HG03060 (cell line): ENCODE data around the gene NMRAL1.

Experiments
- ATAC-seq: cut with Tn5 transposase; IDR thresholded peaks from one replicate; pipeline ENCODE4 v1.9.1; 2021; ENCODE audit warnings: low read depth, moderate number of reproducible peaks; ENCODE audit not compliant: unreplicated experiment

Gene NMRAL1

DNA sequence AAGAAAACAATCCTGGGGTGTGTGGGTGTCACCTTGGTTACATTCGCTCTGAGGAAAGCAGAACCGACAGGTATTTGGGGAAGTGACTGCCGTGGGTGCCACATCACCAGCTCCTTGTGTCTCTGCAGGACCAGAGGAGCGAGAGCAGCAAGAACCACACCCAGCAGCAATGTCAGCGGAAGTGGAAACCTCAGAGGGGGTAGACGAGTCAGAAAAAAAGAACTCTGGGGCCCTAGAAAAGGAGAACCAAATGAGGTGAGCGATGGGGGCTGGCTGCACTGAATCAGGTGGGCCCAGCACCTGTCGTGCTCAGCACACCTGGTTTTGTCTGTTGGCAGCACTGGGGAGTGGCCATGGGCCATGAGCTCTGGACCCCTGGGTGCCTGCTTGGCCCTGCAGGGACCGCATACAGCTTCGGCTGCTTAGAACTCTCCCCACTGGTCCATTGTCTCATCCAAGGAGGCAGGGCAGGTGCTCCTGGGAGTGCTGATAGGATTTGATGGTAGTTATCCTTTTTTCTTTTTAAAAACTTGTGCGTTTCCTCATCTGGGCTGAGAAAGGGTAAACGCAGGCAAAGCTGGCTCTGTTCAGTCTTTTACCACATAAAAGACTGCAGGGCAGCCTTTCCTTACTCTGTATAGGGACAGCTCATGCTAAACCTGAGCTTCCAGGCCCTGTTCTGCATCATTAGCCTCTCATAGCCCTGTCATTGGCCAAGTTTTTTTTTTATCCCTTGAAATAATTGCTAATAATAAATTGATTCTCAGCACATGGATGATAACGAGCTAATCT is 31.1 kb upstream of the NMRAL1 start:
- ATAC-seq, result no peak

DNA sequence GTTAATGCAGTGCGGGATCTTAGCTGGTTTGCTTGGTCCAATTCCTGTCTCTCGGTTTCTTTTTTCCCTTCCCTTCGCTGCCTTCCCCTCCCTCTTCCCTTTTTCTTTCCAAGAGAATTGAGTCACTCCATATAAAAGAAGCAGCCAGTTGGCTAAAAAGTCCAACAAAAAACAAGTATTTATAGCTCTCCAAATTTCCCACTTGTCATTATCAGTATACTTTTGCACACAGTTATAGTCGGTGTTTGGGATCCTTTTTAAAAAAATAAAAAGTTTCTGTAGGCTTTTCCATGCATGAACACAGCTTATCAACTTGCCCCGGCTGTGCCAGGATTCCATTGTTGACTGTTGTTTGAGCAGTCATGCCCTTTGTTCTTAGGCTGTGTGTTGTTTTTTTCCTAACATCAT is 26.6 kb upstream of the NMRAL1 start:
- ATAC-seq, result no peak

DNA sequence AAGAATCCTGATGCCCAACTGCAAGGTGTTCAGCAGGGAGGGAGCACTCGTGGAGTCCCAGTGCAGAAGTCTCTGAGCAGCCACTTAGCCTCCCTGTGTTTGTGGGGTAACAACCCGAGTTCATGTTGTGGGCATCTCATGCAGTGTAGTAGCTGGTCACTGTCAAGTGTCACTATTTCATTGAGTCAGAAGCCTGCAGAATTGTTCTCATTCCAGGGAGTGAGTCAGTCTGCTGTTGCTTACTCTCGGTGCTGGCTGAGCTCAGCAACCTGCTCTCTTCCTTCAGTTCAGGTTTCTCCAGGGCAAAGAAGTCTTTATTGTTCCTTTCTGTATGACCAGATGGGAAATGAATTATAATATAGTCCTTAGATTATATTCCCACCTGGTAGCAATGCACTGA is 25.8 kb upstream of the NMRAL1 start:
- no peak for ATAC-seq

DNA sequence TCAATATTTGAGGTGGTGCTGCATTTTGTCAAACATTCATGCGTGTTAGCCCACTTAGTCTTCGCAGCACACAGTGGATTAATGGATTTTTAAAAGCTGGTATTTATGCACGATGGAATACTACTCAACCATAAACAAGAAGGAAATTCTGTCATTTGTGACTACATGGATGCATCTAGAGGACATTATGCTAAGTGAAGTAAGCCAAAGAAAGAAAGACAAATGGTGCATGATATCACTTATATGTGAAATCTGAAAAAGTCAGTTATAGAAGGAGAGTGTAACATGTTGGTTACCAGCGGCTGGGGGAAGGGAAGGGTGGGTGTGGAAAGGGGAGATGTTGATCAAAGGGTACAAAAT is 24.8 kb upstream of the NMRAL1 start:
- ATAC-seq, result no peak

DNA sequence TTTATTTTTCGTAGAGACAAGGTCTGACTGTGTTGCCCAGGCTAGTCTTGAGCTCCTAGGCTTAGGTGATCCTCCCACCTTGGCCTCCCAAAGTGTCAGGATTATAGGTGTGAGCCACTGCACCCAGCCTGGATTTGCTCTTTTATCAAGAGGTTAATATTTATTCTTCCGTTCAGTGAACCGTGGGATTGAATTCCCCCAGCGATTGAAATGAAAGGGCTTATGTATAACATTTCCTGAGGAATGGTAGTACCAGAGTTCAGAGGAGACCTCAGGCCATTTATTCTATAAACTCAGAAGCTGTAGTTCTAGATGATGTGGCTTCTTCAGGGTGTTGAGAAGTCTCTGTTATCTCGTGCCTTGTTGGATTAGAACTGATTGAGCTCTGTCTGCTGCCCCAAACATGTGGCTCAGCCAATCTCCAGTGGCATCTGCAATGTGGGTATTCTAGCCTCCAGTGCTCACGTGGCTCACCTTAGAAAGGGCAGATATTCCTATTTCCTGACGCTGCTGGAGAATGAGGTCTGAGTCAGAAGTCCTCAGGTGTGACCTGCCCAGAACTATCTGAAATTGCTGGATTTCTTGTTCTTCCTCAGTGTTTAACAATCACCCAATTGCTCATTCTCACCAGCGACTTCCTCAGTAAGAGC is 24.2 kb upstream of the NMRAL1 start:
- no peak for ATAC-seq

DNA sequence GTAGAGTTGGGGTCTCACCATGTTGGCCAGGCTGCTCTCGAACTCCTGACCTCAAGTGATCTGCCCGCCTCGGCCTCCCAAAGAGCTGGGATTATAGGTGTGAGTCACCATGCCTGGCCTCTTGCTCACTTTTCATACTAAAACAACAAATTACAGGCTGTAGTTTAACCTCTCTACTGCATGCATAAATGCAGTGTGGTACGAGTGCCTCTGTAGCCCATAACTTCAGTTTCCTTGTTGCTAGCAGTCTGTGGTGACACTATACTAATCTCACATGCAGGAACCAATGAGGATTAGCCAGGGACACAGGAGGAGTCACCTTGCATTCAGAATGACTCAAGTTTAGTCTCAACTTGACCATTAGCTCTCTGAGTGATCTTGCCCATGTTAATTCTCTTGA is 21.9 kb upstream of the NMRAL1 start:
- no peak for ATAC-seq

DNA sequence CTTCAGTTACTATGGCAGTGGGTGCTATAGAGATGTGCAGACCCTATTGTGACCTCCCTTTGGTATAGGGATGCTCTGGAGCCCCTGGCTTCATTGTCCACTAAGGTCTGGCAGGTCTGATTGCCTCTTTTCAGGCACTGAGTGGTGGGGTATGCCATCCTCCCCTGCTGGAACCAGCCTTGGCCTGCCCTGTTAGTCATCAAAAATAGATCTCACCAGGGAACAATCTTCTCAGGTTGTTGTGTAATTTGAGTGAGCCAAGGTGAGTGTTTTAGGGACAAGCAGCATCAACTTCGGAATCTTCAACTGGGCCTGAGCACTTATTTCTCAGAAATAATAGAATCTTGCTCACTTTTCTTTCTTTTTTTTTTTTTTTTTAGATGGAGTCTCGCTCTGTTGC is 21.3 kb upstream of the NMRAL1 start:
- ATAC-seq, result no peak

DNA sequence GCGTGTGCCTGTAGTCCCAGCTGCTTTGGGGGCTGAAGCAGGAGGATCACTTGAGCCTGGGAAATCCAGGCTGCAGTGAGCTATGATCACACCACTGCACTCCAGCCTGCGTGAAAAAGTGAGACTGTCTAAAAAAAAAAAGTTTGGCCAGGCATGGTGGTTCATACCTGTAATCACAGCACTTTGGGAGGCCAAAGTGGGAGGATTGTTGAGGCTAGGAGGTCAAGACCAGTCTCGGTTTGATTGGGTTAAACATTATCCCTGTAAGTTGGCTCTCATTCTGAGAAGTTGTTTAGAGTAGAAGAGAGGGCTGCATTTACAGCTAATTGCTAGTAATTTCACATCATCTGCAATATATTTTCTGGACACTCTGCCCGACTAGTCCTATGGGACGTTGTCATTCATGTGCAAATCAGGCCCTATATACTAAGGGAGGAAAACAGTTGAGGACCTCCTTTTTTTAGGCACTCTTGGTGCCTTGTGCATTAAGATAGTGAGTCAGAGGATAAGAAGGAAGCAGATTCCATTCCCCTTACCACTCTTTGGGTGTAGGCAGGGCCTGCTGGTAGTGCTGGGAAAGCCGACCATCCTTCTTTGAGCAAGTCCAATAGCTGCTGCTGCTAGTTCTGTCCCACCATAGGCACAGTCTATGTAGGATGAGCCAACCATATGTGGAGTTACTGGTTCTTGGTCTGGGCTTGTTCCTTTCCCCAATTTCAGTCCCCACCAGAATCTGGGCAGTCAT is 20.5 kb upstream of the NMRAL1 start:
- no peak for ATAC-seq

DNA sequence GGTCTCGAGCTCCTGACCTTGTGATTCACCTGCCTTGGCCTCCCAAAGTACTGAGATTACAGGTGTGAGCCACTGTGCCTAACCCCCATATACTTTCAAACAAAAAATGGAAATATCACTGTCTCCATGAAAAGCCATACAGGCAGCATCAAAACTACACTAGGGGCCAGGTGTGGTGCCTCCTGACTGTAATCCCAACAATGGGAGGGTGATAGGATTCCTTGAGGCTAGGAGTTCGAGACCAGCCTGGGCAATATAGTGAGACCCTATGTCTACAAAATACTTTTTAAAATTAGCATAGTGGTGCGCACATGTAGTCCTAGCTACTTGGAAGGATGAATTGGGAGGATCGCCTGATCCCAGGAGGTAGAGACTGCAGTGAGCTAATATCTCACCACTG is 17.5 kb upstream of the NMRAL1 start:
- no peak for ATAC-seq

DNA sequence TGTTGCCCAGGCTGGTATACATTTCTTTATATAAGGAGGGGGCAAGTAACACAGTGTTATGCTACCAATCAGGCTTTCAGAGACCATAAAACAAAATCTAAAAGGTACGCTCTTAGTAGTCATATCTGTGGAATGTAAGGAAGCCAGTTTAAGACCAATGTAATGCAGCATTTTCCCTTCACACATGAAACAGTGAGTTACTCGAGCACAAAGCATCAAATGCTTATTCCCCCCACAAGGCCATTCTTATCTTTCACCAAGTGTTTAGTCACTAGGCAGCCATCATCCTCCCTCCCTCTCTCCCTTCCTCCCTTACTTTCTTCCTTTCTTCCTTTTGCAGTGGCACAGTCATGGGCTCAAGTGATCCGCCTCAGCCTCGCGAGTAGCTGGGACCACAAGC is 14.6 kb upstream of the NMRAL1 start:
- ATAC-seq, result no peak

DNA sequence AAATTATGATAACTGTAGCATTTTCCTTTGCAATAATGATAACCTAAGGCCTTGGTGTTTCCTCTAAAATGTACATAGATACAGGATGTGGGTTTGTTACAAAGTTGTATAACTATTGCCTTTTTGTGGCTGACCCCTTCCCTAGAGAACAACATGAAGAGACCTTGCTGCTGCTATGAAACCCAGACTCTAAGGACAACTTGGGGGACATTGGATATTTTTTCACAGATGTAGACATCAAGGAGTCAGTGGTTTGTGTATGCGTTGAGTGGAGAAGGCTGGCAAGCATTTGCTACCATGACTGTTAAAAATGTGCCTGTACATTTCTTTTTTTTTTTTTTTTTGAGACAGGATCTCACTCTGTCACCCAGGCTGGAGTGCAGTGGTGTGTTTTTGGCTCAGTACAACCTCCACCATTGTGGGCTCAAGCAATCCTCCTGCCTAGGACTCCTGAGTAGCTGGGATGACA is 14.1 kb upstream of the NMRAL1 start:
- no peak for ATAC-seq

DNA sequence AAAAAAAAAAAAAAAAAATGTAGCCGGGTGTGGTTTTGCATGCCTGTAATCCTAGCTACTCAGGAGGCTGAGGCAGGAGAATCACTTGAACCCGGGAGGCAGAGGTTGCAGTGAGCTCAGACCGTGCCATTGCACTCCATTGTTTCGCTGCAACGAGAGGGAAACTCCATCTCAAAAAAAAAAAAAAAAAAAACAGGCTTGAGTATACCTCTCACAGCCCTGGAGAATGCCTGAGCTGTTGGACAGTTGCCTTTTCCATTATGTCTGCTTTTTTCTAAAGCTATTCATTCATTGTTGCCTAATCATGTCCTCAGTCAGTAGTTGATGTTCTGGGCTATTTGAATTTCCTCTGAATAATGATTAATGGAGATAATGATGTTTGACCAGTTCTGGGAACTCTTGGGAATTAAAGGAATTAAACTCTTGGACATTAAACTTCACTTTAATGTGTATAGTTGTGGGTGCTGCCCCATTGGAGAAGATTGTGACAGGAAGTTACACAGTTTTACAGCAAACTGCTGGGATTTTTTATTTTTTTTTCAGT is 13.6 kb upstream of the NMRAL1 start:
- no peak for ATAC-seq

DNA sequence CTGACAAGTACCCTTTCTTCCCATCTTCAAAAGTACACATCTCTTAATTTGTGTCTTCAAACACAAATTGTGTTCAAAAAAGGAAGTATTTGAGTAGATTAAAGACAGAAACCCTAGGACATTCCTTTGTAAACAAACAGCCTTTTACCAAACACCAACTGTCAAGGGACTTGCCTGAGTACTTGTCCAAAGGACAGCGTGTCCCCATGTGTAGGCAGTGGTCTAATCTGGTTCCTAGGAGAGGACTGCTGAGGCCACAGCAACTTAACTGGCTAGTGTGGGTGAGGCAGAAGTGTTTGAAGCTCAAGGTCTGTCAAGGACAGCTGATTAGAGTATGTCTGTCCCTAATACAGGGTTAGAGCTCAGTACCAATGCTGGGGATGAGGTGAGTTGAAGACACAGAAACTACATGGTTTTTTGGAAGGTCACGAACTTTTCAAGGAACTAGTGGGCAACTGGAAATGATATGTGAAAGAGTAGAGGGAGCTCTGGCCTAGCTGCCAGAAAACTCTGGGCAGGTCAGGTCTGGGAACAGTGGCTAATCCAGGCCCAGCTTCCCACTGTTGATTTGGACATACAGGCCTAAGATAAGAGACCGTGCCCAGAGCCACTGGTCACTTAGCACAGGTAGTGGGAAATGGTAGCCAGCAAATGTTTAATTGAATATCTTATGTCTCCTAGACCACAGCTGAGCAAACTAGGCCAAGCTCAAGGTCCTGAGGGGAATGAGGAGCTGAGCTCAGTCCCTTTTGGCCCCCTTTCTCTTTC is 11.9 kb upstream of the NMRAL1 start:
- no peak for ATAC-seq

DNA sequence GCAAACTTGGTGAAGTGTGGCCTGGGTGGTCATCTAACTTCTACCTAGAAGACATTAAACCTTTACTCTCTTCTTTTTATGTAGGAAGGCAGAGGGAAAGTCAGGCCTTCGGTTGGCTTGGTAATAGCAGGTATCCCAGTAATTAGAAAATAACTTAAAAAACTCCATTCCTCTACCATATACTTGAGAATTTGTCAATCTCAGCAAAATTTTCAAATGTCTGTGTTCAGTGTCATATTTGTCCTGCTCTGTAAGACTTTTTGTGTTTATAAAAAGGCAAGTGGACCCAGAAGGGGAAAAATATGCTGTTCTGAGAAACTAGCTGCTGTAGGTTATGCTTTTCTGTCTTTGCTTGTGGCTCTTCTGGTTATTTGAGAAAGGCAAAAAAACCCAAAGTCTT is 7.5 kb upstream of the NMRAL1 start:
- no peak for ATAC-seq

DNA sequence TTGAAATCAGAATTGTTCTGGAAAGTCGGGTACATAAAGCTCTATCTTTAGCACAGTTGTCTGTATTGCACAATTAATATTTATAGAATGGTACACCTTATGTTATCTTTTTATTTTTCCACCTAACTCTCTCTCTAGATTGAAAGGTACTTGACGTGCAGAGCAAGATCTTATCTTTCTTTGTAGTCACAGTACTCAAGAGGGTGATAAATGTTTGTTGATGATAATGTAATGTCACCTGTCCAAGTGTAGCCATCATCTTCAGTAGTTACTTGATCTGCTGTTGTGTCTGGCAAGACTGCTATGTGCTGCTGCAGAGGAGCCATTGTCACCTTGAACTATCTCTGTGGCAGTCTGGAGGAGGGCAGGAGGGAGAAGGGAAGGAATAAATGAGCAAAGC is 7.1 kb upstream of the NMRAL1 start:
- no peak for ATAC-seq

DNA sequence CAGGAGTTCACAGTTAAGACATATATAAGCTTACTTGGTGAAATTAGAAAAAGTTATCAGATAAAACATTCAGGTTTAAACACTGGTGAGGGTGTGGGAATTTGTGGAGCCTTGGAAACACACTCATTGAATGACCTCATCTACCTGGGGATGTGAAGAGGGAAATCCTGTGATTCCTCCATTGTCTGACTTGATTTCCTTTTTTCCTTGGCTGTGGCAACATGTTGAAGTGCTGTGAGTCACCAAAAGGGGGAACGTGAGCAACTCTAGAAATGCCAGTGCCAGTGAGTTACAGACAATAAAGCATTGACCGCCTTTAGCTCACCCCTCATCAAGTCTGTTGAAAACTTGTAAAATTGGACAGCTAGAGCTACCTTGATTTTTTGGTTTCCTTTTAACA is 3.5 kb upstream of the NMRAL1 start:
- ATAC-seq, result no peak

DNA sequence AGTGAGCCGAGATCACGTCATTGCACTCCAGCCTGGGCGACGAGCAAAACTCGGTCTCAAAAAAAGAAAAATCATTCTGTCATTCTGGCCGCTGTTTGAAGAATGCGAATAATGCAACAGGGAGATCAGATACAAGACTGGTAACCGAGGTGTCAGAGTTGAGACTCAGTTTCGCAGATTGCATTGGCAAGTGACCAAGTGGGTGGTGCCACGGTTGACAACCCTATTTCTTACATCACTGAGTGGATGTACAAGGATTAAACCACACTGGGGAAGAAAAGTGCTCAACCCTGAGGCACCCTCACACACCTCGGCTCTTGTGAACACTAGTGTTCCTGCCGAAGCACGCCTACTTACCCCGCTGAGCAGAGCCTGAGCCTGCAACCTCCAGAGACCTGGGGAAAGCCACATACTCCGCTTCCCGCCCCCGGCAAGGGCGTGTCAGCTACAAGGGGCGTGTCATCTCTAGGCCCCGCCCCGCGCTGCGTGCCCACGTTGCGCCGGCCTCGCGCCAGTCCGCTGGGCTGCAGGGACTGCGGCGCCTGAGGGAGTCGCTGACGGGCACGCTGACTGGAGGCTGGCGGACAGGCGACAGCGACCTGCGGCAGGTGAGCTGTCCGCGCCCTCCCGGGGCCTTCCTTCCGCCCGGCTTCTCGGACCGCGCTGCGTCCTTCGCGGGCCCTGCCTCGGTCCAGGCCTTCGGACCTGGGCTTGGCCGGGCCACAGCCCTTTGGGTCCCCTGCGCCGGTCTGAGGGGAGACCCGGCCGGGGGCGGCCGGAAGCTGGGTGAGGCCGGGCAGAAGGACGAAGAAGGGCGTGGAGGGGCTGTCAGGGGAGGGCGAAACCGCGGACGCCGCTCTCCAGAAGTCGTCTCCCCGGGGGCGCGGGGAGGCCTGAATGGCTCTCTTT is 1.7 kb upstream of the NMRAL1 start, which contains the start of gene HMOX2:
TSS of gene HMOX2 (plus strand) at position 519 of the 909 bp plus-strand sequence. CDS start 29,127 bp downstream, outside the sequence.
- peak; percentile 61 for ATAC-seq

DNA sequence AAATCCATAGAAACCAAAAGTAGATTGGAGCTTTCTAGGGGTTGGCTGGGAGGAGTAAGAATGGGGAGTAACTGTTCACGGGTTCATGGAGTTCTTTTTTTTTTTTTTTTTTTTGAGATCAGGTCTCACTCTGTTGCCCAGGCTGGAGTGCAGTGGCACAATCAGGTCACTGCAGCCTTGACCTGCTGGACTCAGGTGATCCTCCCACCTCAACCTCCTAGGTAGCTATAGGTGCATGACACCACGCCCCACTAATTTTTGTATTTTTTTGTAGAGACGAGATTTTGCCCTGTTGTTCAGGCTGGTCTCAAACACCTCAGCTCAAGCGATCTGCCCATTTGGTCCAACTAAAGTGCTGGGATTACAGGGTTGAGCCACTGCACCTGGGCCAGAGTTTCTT is 1.5 kb downstream of the NMRAL1 start:
- ATAC-seq, result no peak

DNA sequence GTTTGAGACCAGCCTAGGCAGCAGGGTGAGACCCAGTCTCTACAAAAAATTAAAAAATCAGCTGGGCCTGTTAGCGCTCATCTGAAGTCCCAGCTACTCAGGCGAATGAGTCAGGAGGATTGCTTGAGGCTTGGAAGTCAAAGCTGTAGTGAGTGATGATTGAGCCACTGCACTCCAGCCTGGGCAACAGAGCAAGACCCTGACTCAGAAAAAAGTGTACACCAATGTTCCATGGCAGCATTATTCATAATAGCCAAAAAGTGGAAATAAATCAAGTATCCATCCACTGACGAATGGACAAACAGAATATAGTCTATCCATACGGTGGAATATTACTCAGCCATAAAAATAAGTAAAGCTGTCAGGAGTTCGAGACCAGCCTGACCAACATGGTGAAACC is 2.6 kb downstream of the NMRAL1 start:
- no peak for ATAC-seq
